Measurements from ENCODE around the gene COX4I1.

DNA sequence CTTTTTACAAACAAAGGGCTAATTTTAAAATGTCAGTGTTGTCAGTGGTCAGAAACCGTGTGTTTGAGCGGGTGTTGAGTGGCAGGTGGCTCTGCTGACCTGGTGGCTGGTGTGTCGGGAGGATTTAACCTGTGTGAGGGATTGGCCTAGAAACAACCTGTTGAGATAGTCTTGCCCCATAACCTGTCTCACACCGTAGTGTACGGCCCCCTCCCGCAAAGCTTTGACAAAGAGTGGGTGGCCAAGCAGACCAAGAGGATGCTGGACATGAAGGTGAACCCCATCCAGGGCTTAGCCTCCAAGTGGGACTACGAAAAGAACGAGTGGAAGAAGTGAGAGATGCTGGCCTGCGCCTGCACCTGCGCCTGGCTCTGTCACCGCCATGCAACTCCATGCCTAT, 7.0 kb downstream of the COX4I1 start:
- TF ChIP-seq, protein P1, sequence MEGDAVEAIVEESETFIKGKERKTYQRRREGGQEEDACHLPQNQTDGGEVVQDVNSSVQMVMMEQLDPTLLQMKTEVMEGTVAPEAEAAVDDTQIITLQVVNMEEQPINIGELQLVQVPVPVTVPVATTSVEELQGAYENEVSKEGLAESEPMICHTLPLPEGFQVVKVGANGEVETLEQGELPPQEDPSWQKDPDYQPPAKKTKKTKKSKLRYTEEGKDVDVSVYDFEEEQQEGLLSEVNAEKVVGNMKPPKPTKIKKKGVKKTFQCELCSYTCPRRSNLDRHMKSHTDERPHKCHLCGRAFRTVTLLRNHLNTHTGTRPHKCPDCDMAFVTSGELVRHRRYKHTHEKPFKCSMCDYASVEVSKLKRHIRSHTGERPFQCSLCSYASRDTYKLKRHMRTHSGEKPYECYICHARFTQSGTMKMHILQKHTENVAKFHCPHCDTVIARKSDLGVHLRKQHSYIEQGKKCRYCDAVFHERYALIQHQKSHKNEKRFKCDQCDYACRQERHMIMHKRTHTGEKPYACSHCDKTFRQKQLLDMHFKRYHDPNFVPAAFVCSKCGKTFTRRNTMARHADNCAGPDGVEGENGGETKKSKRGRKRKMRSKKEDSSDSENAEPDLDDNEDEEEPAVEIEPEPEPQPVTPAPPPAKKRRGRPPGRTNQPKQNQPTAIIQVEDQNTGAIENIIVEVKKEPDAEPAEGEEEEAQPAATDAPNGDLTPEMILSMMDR (IDR thresholded peaks at IDR 0.05): no peak
- no peak for TF ChIP-seq POLR2A (IDR thresholded peaks at IDR 0.05)

Data from thyroid gland (tissue), 4 donors.